HCT116 (cell line): ENCODE results near the gene ACAP3.
A peak's percentile ranks its signal among the peaks of the same experiment; 100 is the strongest.

ENCODE experiments used
- CEBPB ChIP-seq: IDR thresholded peaks from 2 replicates; pipeline ENCODE4 v1.6.1; 2012; ENCODE audit warnings: low read depth
- TF ChIP-seq, protein P1 (sequence below), 3 experiments: fragments of 200-600 bp in 1 of 3; sonication (generic) in 1 of 3; IDR thresholded peaks in 2 of 3; conservative IDR thresholded peaks in 1 of 3; 2 replicates each; pipeline ENCODE4 v1.5.1; 2012 to 2017; ENCODE audit warnings: low read depth in 2 of 3, low read length in 2 of 3, antibody characterized with exemption in 1 of 3, borderline replicate concordance in 1 of 3, control low read depth in 1 of 3, mild to moderate bottlenecking in 1 of 3, mixed read lengths in 1 of 3, mixed run types in 1 of 3, moderate library complexity in 1 of 3; ENCODE audit not compliant: insufficient read depth in 1 of 3

DNA sequence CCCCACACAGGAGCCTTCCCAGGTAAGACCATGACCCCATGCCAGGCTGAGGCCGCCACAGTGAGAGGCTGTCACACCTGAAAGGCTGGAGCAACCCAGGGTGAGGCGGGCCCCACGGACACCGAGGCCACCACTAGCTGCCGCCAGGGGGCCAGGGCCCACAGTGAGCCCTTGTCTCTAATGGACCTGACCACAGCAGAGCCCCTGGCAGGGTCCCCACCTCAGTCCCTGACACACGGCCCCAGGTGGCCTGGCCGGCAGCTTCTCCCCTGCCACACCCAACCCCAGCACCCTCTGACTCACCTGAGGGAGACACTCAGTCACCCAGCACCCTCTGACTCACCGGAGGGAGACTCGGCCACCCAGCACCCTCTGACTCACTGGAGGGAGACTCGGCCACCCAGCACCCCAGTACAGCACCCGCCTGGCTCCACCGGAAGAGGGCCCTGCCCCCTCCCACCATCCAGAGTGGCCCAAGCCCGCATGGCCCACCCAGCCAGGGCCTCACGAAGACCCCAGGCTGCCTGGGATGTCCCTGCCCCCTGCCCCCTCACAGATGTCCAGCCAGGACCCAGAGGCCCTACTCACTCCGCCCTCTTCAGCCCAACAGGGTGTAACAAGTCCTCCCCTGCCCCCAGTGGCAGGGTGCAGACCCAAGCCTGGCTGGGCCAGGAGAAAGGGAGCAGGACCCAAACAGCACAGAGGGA is 37.1 kb upstream of the ACAP3 start:
- TF ChIP-seq, protein P1, sequence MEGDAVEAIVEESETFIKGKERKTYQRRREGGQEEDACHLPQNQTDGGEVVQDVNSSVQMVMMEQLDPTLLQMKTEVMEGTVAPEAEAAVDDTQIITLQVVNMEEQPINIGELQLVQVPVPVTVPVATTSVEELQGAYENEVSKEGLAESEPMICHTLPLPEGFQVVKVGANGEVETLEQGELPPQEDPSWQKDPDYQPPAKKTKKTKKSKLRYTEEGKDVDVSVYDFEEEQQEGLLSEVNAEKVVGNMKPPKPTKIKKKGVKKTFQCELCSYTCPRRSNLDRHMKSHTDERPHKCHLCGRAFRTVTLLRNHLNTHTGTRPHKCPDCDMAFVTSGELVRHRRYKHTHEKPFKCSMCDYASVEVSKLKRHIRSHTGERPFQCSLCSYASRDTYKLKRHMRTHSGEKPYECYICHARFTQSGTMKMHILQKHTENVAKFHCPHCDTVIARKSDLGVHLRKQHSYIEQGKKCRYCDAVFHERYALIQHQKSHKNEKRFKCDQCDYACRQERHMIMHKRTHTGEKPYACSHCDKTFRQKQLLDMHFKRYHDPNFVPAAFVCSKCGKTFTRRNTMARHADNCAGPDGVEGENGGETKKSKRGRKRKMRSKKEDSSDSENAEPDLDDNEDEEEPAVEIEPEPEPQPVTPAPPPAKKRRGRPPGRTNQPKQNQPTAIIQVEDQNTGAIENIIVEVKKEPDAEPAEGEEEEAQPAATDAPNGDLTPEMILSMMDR (IDR thresholded peaks at IDR 0.05 in 2 of 3, conservative IDR thresholded peaks at IDR 0.05 in 1 of 3; ENCODE audit: borderline replicate concordance in 1 of 3, insufficient read depth in 1 of 3, low read depth in 2 of 3, low read length in 2 of 3): peak in 2 of 3 experiments; percentile 48 to 60; a peak in 4 of 6 replicates
- no peak for TF ChIP-seq CEBPB
